ENCODE results near the gene ME3. TPM values are rescaled to one million over a fixed set of nuclear protein-coding genes. Genes with fewer than 3 reads are reported as not detected.

ME3 gene
- total RNA-seq, 3 donors from 2014 or later (not counting 1 experiment from before 2014, with no cell fraction given) = 5.2 to 7.5 (median 6.9) TPM

GRCh38 chr11:86442827-86443226 lies 229.6 kb downstream of the ME3 start:
- WGBS (ENCODE audit: insufficient coverage) = 88% methylated on average over 4 of the region's 5 CpGs
- DNase-seq (no peak), ATAC-seq (no peak)
- Mint-ChIP-seq H3K27ac (no peak overlapping the region), H3K9me3 (no peaks in the 10 kb centered on the region), H3K36me3 (no peaks in the 10 kb centered on the region), H3K27me3 (ENCODE audit: low read depth in 2 of 2) (no peaks in the 10 kb centered on the region), H3K4me3 (no peak overlapping the region), H3K4me1 (peaks cover 12 to 20% of the 10 kb centered on the region in 2 donors)
- Histone ChIP-seq H3K36me3 (ENCODE audit: control insufficient read depth, insufficient read depth, low read length) (no peaks in the 10 kb centered on the region), H3K9me3 (ENCODE audit: control insufficient read depth, insufficient read depth, low read length) (no peaks in the 10 kb centered on the region), H3K27ac (ENCODE audit: low read length) (no peak overlapping the region), H3K27me3 (ENCODE audit: control insufficient read depth, insufficient read depth, low read length) (no peaks in the 10 kb centered on the region), H3K4me3 (ENCODE audit: low read length) (no peak overlapping the region), H3K4me1 (ENCODE audit: control insufficient read depth, insufficient read depth, low read length) (peaks cover 14% of the 10 kb centered on the region)
- no peak for TF ChIP-seq CTCF (IDR thresholded peaks at IDR 0.05)
- intact Hi-C loops (cut with micrococcal nuclease) = no loop called here

GRCh38 chr11:86442420-86442819 lies 230.0 kb downstream of the ME3 start:
- H3K27me3 Mint-ChIP-seq (ENCODE audit: low read depth in 2 of 2) = no peaks in the 10 kb centered on the region

GRCh38 chr11:86440843-86441242 lies 231.6 kb downstream of the ME3 start:
- Mint-ChIP-seq H3K4me3 (no peak overlapping the region), H3K27me3 (ENCODE audit: low read depth in 2 of 2) (no peaks in the 10 kb centered on the region), H3K4me1 (peaks cover 5 to 6% of the 10 kb centered on the region in 2 donors), H3K27ac (no peak overlapping the region), H3K36me3 (no peaks in the 10 kb centered on the region), H3K9me3 (no peaks in the 10 kb centered on the region)
- intact Hi-C loops (cut with micrococcal nuclease) = no loop called here
- H3K9me3 ChIP-seq (ENCODE audit: control insufficient read depth, insufficient read depth, low read length) = no peaks in the 10 kb centered on the region
- WGBS (ENCODE audit: insufficient coverage) = 100% methylated on average over 1 of the region's 2 CpGs
- no peaks in the 10 kb centered on the region for H3K4me1 ChIP-seq (ENCODE audit: control insufficient read depth, insufficient read depth, low read length)
- H3K36me3 ChIP-seq (ENCODE audit: control insufficient read depth, insufficient read depth, low read length) = no peaks in the 10 kb centered on the region
- no peak for TF ChIP-seq CTCF (IDR thresholded peaks at IDR 0.05)
- H3K27ac ChIP-seq (ENCODE audit: low read length) = no peak overlapping the region
- H3K4me3 ChIP-seq (ENCODE audit: low read length) = no peak overlapping the region
- DNase-seq (no peak), ATAC-seq (no peak)
- H3K27me3 ChIP-seq (ENCODE audit: control insufficient read depth, insufficient read depth, low read length) = no peaks in the 10 kb centered on the region

More at GRCh38 chr11:86442420-86442819, 230.0 kb downstream of the ME3 start:
- Histone ChIP-seq H3K27ac (ENCODE audit: low read length) (no peak overlapping the region), H3K9me3 (ENCODE audit: control insufficient read depth, insufficient read depth, low read length) (no peaks in the 10 kb centered on the region), H3K27me3 (ENCODE audit: control insufficient read depth, insufficient read depth, low read length) (no peaks in the 10 kb centered on the region), H3K36me3 (ENCODE audit: control insufficient read depth, insufficient read depth, low read length) (no peaks in the 10 kb centered on the region), H3K4me1 (ENCODE audit: control insufficient read depth, insufficient read depth, low read length) (peaks cover 13% of the 10 kb centered on the region), H3K4me3 (ENCODE audit: low read length) (no peak overlapping the region)
- 96% methylated on average over 2 of the region's 2 CpGs for WGBS (ENCODE audit: insufficient coverage)
- Mint-ChIP-seq H3K9me3 (no peaks in the 10 kb centered on the region), H3K36me3 (no peaks in the 10 kb centered on the region), H3K4me3 (no peak overlapping the region), H3K27ac (no peak overlapping the region), H3K4me1 (peaks cover 12 to 20% of the 10 kb centered on the region in 2 donors)
- no peak for ATAC-seq
- DNase-seq = no peak
- intact Hi-C loops (cut with micrococcal nuclease) = no loop called here
- no peak for TF ChIP-seq CTCF (IDR thresholded peaks at IDR 0.05)

- intact Hi-C loops (cut with micrococcal nuclease) = no loop called here
These were observed 232.1 kb downstream of the ME3 start for GRCh38 chr11:86440305-86440716.

More at GRCh38 chr11:86440305-86440716, 232.1 kb downstream of the ME3 start:
- ATAC-seq = no peak
- H3K27me3 Mint-ChIP-seq (ENCODE audit: low read depth in 2 of 2) = no peaks in the 10 kb centered on the region
- no peaks in the 10 kb centered on the region for H3K36me3 ChIP-seq (ENCODE audit: control insufficient read depth, insufficient read depth, low read length)
- H3K9me3 ChIP-seq (ENCODE audit: control insufficient read depth, insufficient read depth, low read length) = no peaks in the 10 kb centered on the region
- DNase-seq = no peak
- TF ChIP-seq CTCF (IDR thresholded peaks at IDR 0.05) = no peak
- peaks cover 5% of the 10 kb centered on the region in 2 donors for H3K4me1 Mint-ChIP-seq
- no peak overlapping the region for H3K27ac ChIP-seq (ENCODE audit: low read length)
- H3K27me3 ChIP-seq (ENCODE audit: control insufficient read depth, insufficient read depth, low read length) = no peaks in the 10 kb centered on the region
- no peaks in the 10 kb centered on the region for H3K9me3 Mint-ChIP-seq
- no peak overlapping the region for H3K27ac Mint-ChIP-seq
- no peak overlapping the region for H3K4me3 Mint-ChIP-seq
- WGBS (ENCODE audit: insufficient coverage) = 58% methylated on average over 3 of the region's 3 CpGs
- no peaks in the 10 kb centered on the region for H3K4me1 ChIP-seq (ENCODE audit: control insufficient read depth, insufficient read depth, low read length)
- H3K4me3 ChIP-seq (ENCODE audit: low read length) = no peak overlapping the region
- no peaks in the 10 kb centered on the region for H3K36me3 Mint-ChIP-seq
